HG02973 (cell line): ENCODE measurements around the gene ZC3H12D.
"Not testable (repeated sequence)": the region's sequence is repeated elsewhere in the genome, so short reads cannot be mapped to it uniquely, and the experiment has no call there.

Experiments
- ATAC-seq: cut with Tn5 transposase; IDR thresholded peaks from one replicate; pipeline ENCODE4 v1.9.1; 2021; ENCODE audit warnings: moderate library complexity; ENCODE audit not compliant: unreplicated experiment

The ZC3H12D gene

GRCh38 chr6:149444360-149445094 lies 40.3 kb downstream of the ZC3H12D start:
- not testable (repeated sequence) for ATAC-seq

GRCh38 chr6:149443411-149444181 lies 41.2 kb downstream of the ZC3H12D start:
- no peak for ATAC-seq

- no peak for ATAC-seq
Observed at GRCh38 chr6:149441740-149442139, 43.1 kb downstream of the ZC3H12D start.

- no peak for ATAC-seq
Observed at GRCh38 chr6:149440735-149441671, 43.8 kb downstream of the ZC3H12D start.

- ATAC-seq = no peak
Observed at GRCh38 chr6:149439626-149440025, 45.2 kb downstream of the ZC3H12D start.

GRCh38 chr6:149438855-149439254 lies 46.0 kb downstream of the ZC3H12D start:
- peak; percentile 61 for ATAC-seq

- ATAC-seq = no peak
Observed at GRCh38 chr6:149437212-149437611, 47.6 kb downstream of the ZC3H12D start.

GRCh38 chr6:149436647-149437046 lies 48.2 kb downstream of the ZC3H12D start:
- no peak for ATAC-seq

GRCh38 chr6:149435919-149436586 lies 48.8 kb downstream of the ZC3H12D start:
- no peak for ATAC-seq

- no peak for ATAC-seq
Observed at GRCh38 chr6:149433881-149434280, 50.9 kb downstream of the ZC3H12D start.

GRCh38 chr6:149433405-149433804 lies 51.4 kb downstream of the ZC3H12D start:
- no peak for ATAC-seq

- ATAC-seq = peak; percentile 74
Observed at GRCh38 chr6:149431905-149432775, 52.7 kb downstream of the ZC3H12D start.

GRCh38 chr6:149429427-149430360 lies 55.1 kb downstream of the ZC3H12D start:
- no peak for ATAC-seq

- ATAC-seq = no peak
Observed at GRCh38 chr6:149428606-149429005, 56.2 kb downstream of the ZC3H12D start.

GRCh38 chr6:149425754-149426153 lies 59.1 kb downstream of the ZC3H12D start:
- no peak for ATAC-seq

- ATAC-seq = no peak
Observed at GRCh38 chr6:149425224-149425623, 59.6 kb downstream of the ZC3H12D start.

- no peak for ATAC-seq
Observed at GRCh38 chr6:149423964-149424440, 60.8 kb downstream of the ZC3H12D start.

- no peak for ATAC-seq
Observed at GRCh38 chr6:149422581-149422980, 62.2 kb downstream of the ZC3H12D start.
